GM19328 (cell line): ENCODE measurements around the gene AMBRA1.

Source experiments
- ATAC-seq: cut with Tn5 transposase; IDR thresholded peaks from one replicate; pipeline ENCODE4 v1.9.1; 2021; ENCODE audit warnings: mild to moderate bottlenecking, moderate library complexity; ENCODE audit not compliant: unreplicated experiment

Gene AMBRA1

DNA sequence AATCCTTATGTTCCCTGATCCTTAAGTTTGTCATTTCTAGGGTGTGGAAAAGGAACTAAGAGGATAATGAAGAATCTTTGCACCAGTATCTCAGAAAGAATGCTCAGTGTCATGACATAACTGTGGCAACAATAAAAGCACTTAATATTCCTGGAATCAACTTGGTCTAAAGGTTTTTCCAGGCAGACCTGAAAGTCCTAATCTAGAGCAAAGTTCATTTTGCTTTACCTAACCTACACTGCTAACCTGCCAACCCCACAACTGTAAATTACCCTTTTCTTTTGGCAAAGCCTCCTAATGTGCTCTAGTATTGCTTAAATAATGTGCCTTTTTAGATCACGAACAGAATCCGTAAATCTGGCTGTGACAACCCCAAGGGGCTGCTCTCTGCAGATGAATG lies 82.5 kb downstream of the AMBRA1 start:
- no peak for ATAC-seq

DNA sequence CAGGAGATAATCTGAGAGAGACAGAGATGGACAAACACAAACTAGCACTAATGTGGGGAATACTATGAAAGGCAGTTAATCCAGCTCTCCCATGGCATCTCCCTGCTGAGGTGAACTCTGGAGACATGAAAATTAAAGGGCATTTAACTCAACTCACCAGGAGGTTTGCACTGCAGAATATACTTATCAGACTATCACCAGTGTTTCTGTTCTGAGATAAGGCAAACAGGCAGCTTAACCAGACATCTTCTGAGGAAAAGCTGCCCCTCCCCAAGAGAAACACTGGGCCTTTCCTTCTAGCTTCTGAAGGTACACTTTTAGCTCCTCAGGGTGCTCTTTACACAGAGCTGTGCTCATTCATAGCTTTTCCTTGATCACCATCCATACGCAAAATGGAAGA lies 85.5 kb downstream of the AMBRA1 start:
- ATAC-seq = no peak

DNA sequence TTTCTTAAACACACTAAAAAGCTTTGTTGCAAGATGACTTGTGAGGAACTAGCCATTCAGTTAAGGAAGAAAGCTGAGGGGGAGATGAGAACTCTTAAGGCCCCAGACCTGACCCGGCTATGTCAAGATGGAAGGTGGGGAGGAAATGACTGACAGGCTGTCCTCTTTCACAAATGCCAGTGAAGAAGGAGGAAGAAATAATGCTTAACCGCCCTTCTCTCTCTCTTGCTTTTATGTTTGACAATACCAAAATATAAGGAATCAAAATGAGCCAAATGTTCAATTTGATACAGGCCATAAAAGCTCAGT lies 87.4 kb downstream of the AMBRA1 start:
- ATAC-seq = no peak

DNA sequence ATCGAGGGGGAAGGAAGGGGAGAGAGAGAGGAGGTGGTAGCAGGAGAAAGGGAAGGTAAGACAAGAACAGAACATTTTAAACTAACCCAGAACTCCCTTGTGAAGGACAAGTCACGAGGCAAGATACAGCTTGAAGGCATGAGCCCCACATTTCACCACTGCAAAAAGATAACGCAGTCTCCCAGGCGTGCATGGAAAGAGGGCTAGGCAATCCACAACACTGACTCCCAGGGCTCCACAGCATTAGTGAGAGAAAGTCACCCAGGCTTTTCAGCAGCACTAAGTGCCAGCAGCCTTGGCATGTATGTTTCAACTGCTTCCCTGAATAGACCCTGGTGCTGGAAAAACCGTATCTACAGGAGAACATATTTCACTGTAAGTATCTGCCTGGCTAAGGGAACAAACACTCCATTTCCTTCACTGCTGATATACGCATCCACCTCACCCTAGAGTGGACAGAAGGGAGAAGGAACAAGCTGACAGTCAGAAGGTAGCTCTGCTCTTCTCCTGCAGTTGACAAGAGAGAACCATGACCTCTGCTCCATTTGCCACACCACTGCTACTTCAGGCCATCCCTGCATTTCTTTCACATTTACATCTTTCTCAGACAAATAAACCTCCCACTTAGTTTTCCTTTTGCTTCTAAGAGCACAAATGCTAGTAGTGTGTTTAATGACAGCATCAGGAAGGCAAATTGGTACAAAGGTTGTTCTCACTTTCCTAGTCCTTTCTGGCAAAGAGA lies 87.9 kb downstream of the AMBRA1 start:
- ATAC-seq = no peak

DNA sequence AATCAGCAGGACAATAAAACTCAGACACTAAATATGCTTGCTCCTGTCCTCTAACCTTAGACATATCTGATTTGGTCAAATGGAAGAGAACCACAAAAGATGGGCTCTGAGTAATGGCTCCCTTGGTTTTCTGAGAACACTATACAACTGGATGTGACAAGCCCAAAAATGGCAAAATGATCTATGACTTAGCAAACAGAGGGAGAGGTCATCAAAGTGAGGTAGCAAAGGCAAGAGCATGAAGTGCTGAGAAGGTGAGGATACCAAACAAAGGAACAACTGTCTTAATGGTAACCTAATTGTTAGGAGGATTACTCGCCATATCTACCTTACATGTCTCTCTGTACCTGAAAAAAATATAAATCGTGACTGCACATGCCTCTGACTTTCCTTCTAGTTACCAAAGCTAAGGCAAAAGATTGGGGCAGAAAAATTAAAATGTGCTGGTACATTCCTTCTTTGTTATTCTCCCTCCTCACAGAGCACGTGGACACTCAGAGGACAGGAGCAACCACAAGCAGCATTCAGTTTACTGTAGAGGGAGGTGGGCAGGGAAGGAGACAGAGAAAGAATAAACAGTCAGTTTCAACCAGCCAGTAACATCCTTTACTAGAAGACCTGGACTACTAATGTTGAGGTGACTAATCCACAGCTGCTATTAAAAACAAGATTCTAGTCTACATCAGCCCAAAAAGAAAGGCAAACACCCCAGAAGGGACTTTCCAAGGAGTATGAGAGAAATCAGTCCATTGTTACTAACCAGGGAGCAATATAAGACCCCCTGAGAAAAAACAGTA lies 88.8 kb downstream of the AMBRA1 start:
- ATAC-seq = no peak

DNA sequence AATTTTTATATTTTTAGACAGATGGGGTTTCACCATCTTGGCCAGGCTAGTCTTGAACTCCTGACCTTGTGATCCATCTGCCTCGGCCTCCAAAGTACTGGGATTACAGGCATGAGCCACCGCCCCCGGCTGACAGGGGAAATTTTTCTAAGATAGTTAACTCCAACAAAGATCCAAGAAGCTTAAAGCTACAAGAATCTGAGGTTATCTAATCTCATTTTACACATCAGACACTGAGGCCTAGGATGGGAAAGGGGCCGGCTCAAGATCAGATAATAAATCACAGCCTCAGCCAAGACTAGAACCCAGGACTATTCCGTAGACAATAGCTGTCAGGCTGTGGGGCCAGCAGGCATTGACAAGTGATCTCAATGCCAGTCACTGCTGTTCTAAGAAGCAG lies 94.0 kb downstream of the AMBRA1 start:
- ATAC-seq = no peak

DNA sequence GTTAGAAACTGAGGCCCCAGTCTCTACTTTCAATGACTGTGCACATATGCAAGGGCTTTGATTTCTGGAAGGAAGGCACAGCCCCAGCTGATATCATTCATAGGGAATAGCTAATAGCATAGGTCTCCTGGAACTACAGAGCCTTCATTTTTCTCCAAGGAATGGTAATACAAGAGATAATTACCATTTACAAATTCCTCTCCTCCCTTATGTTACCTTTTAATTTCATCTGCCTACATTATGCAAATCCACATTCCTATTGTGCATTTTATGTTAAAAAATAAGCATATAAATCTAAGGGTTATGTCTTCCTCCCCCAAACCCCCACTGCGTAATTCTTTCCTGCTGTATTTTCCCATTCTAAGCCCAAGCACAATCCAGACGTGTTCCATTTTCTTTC lies 94.9 kb downstream of the AMBRA1 start:
- ATAC-seq = no peak

DNA sequence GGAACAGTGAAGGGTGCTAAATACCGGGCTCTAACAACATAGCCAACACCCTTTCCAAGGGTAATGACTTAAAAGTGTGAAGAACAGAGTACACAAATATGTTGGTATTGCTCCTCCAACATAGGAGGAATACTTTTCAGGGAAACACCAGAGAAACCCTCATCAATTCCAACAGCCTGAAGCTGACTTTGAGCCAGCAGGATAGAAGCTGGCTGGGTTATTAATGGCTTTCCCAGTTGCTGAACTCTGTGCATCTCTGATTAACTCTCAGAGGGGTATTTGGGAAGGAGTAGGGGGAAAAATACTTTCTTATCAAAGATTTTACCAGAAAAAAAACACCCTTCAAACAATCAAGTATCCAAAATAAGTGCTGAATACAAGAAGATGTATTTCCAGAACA lies 95.6 kb downstream of the AMBRA1 start:
- ATAC-seq = no peak

DNA sequence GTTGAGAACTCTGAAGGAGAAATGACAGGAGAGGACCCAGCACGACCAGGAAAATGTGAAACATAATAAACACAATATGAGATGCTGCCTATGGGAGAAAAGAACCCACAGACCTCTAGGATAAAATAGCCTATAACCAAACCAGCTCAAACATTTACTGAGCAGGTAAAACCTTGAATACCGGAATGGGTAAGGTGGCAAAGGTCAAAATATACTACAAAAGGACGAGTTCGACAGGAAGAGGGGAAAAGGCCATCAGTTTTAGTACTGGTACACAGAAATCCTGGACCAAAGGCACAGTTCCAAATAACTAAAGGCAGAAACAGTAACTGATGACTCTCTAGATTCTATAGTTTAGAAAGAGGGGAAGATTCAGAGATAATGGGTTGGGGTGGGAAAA lies 96.3 kb downstream of the AMBRA1 start:
- ATAC-seq = no peak

DNA sequence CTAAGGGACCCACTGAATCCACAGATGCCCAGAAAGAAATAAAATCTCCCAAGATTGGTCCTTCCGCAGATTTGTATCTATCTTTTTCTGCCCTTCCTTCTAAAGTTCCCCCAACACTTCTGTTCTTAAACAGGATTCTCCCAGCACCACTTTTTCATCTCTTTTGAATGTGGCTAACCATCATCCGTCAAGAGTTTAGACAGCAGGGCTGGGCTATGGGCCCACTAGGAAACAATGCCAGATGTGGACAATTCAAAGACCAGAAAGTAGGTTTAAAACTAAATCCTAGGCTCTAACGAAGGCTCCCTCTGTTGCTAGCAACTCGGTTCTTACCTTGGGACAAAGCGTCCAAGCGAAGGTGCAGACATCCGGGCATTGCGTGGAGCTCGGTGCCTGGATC lies 100.0 kb downstream of the AMBRA1 start:
- no peak for ATAC-seq

DNA sequence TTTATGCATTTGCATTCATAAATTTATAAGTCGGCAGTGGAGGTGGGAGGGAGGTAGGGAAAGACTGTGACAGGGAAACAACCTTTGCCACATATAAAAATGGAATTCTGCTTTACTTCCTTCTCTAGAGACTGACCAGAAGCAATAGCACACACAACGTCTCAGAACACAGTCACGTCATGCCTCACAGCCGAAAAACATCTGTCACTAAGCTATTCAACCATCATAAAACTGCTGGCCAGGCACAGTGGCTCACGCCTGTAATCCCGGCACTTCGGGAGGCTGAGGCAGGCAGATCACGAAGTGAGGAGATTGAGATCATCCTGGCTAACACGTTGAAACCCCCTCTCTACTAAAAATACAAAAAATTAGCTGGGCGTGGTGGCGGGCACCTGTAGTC lies 101.3 kb downstream of the AMBRA1 start:
- ATAC-seq = no peak

DNA sequence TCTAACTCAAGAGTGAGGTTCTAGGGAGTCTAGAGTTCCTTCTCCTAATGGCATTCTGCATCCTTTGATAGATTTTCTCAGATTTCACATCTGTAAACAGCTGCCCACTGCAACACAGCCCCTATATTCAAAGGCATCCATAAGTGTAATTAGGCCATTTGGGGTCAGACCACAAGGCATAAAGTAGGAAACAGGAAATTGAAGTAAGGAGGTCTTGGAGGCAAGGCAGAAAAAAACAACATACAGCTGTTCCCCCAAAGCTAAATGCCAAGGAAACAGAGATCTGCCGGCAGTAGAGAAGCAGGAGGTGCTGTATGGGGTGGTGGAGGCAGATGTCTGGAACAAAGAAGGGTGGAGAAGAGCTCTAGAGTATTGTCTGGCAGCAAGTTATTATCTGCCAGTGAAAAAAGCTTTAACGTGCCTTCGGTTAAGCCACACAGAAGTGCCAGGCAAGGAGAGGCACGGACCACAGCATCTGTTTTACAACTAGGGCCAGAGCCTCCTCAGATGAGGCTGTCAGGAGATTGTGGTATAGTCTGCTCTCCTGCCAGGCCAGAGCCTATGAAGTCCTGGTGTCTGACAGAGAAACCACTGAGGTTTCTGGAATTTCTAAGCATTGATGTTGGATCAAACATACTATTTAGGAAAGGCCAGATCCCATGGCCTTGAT lies 102.0 kb downstream of the AMBRA1 start:
- no peak for ATAC-seq

DNA sequence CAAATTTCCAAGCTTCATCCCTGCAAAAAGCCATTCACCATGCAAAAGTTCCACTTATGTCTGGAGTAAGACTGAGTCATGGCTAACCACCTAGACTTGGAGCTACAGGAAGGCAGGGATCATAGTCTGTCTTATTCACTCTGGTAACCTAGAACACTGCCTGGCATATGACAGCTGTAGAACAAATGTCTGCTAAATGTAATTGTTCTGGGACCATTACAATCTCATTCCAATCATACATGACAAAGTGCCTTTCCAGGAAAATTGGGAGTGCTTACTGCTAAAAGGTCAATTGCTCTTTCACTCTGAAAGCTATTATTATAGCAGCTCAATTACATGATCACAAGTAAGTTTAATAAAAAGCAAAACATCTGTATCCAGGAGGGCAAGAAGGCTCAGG lies 103.2 kb downstream of the AMBRA1 start:
- ATAC-seq = no peak

DNA sequence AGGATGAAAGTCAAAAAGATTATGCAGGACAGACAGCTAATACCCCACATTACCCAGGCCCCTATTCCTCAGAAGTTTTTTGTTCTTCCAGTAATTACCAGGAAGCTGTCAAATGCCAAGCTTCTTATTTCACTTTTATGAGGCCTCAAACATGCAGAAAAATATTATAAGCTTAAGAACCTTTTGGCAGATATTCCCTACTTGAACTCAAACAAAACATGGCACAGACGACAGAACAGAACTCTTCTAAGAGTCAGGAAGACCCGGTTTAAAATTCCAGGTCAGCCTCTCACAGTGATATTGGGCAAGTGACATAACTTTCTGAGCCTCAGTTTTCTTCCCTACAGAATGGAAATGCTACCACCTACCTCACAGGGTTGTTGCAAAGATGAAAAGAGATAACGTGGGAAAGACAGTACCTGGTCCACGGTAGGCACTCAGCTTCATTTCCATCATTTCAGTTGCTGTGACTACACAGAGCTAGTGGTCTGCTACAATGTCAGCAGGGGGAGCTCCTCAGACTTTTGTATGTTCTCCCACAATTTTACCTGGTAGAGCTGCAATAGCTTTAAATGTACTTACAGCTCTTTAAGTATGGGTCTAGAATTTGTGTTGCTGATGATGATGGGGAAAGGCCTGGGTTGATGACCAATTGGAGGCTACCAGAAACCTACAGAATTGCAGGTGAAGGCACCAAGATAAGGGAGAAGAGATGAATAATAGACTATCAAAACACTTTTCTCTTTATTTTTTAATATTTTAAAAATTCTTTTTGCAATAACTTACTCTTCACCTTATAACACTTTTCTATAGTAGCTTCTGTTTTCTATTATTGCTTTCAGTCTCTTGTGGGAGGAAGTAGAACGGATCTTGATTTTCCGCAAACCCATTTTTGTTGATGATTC lies 103.9 kb downstream of the AMBRA1 start:
- ATAC-seq = no peak

DNA sequence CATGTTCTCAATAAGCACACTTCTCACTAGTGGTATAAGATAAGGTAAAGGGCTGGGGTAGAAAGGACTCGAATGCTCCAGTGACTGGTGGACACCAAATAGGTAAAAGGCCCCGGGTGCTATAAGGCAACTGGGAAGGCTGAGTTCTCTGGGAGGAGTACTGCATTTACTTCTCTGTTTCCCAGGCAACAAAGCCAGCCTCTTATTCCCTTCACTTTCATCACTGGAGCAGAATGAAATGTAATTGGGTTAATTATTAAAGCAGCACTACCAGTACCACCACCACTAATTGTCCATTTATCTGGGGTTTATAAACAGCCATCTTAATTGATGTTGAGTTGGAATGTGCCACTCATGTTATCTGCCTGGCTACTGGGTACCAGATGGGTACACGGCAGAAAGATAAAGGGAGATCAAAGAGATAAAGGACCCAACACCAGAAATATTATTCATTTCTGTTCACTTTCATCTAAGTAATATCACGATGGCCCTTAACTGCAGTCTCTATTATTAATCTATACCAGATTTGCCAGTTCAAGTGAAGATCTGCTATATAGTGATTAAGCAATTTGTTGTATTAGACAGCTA lies 107.9 kb downstream of the AMBRA1 start:
- no peak for ATAC-seq

DNA sequence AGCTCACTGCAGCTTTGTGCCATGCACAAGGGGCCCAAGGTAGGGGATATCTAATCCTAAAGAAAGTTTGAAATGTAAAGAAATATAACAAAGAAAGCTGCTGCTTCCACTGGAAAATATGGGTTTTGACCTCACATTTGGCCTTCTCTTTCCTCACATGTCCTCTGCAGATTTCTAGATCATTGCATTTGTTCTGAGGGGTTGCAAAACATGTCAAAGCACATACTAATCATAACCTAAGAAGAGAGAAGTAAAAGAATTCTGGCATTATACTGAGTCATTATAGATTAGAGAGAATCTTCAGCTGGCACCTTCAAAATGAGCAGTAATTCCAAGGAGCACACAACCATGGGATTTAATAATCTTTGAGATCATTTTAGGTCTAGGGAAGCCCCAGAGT lies 109.7 kb downstream of the AMBRA1 start:
- ATAC-seq = no peak

DNA sequence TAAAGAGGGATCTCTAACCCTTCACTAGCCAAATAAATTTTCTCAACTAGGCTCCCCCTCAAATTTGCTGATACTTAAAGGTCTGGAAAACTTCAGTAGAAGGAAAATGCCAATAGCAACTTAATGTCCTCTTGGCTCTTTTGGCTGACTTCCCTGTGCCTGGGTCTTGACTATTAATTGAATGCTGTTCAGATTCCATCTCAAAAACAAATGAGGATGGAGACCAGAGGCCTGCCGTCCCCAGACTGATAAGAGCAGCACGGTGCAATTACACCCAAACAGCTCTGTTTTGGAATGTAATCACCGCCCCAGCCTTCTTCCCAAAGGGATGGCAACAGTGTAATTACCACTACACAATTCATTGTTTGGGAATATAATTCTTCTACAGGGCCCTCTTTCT lies 112.9 kb downstream of the AMBRA1 start:
- no peak for ATAC-seq

DNA sequence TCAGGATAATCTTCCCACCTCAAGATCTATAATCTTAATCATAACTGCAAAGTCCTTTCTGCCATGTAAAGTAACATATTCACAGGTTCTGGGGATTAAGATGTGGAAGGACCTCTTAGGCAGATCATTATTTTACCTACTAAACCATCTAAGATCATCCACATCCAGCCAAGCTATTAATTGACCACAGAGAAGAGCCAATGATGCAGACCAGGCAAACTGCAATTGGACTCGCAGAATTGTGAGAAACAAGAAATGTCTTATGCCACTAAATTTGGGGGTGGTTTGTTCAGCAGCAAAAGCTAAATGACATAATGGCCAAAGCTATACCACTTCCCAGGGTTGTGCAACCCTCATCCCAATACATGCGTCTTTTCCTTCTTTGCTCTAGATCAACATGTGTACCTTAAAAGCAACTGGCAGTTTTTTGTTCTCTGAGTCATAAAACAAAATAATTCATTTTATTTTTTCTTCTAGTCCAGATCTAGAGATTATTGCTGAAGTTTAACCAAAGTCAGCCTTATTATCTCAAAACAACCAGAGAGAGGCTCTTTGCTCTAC lies 113.6 kb downstream of the AMBRA1 start:
- no peak for ATAC-seq

DNA sequence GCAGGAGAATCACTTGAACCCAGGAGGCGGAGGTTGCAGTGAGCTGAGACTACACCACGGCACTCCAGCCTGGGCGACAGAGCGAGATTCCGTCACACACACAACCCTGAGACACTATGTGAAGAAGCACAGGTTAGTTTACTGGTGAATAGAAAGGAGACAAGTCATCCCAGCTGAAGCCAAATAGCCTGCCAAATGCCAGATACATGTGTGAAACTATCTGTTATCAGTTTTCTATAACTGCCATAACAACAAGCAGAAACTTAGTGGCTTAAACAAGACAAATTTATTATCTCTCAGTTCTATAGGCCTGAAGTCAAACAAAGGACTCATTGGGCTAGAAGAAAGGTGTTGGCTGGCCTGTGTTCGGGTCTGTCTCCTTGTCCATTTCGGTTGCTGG lies 114.2 kb downstream of the AMBRA1 start:
- ATAC-seq = no peak

DNA sequence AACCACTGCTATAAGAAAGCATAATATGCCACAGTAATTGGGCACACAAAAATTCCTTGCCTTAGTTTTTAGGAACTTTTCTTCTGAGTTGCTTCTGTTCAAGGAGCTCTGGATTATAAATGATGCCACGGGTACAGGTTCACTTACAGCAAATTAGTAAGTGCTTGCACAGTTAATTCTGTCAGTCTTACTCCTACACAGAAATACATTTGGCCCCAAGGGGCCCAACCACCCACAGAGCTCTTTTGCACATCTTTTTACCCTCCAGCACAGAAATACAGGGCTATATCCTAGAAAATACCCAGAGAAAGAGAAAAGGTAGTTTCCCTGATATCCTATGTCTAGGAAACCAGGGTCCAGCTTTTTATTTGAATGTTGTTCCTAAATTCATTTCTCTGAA lies 115.6 kb downstream of the AMBRA1 start:
- ATAC-seq = no peak

DNA sequence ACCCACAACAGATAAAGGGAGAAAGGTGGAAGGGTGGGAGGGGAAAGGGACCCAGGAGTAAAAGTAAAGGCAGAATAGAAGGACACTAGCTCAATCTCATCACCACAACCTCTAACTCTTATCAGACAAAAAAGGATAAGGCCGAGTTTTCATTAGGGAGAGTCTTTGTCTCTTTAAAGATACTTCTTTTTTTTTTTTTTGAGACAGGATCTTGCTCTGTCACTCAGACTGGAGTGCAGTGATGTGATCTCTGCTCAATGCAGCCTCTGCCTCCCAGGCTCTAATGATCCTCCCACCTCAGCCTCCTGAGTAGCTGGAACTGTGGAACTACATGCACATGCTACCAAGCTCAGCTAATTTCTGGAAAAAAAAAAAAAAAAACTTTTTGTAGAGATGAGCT lies 116.7 kb downstream of the AMBRA1 start:
- no peak for ATAC-seq
